AG09309 (cell line): ENCODE data around the gene CT45A3.
A peak's percentile ranks its signal among the peaks of the same experiment; 100 is the strongest.
"Not testable (repeated sequence)": the region's sequence is repeated elsewhere in the genome, so short reads cannot be mapped to it uniquely, and the experiment has no call there.

ENCODE experiments used
- DNase-seq: peaks from one replicate; pipeline ENCODE4 v3.0.0-alpha.2; 2010; ENCODE audit warnings: low read depth
- H3K4me3 ChIP-seq: 2 replicates; pipeline ENCODE4 v1.5.1; 2011; ENCODE audit warnings: mild to moderate bottlenecking, low read depth, low read length, moderate library complexity; ENCODE audit not compliant: control insufficient read depth
- CTCF ChIP-seq: IDR thresholded peaks from 2 replicates; pipeline ENCODE4 v1.5.1; 2011; ENCODE audit warnings: mild to moderate bottlenecking, low read depth, low read length, inconsistent platforms; ENCODE audit not compliant: insufficient read depth, control insufficient read depth; ENCODE audit errors: missing control alignments

The CT45A3 gene

GRCh38 chrX:135713183-135713689 lies 54.8 kb downstream of the CT45A3 start, which contains the start of gene CT45A1:
Gene CT45A1 (plus strand): TSS chrX:135713639. CDS start chrX:135718941, 5,302 bp downstream.
- not testable (repeated sequence) for DNase-seq, H3K4me3 ChIP-seq
- TF ChIP-seq CTCF = peak; percentile 13
